ENCODE data around the gene SCN5A. TPM values are rescaled to one million over a fixed set of nuclear protein-coding genes. Genes with fewer than 3 reads are reported as not detected.
A peak's percentile ranks its signal among the peaks of the same experiment; 100 is the strongest.

The SCN5A gene
- total RNA-seq, 1 donor from 2014 or later, result 166 TPM

DNA sequence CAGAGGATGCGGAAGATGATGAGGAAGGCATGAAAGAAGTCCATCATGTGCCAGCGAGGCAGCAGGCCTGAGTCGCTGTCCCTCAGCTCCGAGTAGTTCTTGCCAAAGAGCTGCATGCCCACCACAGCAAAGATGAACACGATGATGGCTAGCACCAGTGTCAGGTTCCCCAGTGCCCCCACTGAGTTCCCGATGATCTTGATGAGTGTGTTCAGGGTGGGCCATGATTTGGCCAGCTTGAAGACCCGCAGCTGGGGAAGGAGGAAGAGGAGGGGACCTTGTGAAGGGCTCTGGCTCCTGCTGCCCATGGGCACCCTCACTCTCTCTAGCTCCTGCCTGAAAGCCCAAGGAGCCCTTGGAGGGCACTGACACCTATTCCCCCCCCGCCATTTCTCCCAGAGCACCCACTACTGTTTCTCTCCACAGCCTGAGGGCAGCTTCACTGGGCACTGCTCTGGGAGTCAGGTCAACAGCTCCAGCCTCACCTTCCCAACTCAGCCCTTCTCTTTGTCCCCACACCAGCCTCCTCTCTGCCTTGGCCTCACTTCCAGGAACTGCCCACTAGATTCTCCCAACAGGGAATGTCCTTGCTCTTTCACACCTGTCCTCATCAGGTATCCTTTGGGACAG is 63.6 kb downstream of the SCN5A start:
- DNase-seq (ENCODE audit: low spot score), result peak; percentile 54
- intact Hi-C loops (cut with DNase I), result no loop called here

DNA sequence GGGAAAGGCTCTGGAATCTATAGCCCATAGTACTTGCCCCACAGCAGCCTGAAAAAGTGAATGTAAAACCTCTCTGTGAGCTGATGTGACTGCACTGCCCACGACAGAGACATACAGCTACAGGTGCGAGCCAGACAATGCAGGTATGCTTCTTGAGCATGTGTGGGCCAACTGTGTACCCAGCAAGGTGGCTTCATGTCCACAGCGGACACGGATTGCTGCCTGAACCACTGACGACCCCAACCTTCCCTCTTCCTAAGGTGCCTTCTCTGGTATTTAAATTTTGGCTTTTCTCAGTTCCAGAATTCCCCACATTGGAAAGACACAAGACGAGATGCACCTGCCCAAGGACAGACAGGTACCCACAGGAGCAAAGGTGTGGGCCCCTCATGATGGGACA is 65.8 kb downstream of the SCN5A start:
- DNase-seq (ENCODE audit: low spot score), result peak; percentile 58
- intact Hi-C loops (cut with DNase I), result no loop called here

- intact Hi-C loops (cut with DNase I), result no loop called here
- peak; percentile 73 for DNase-seq (ENCODE audit: low spot score)
Measured at GRCh38 chr3:38582941-38583645, 66.4 kb downstream of the SCN5A start.

DNA sequence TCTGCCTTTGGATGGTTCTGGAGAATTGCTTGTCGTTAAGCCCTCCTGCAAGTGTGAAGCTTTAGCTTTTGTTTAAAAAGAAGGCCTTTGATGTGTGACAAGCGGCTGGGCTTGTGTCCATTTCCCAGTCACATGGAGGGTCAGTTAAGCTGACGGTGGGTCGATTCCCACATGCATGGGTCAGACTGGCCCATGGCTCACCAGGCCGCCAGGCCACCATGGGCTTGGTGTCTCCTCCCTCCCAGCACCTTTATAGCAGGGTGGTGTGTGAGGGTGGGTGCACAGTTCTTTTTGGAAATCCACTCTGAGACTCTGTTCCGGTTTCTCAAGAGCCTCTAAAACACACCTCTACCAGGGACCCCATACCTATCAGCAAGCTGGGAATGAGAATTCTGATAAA is 67.2 kb downstream of the SCN5A start:
- peak; percentile 56 for DNase-seq (ENCODE audit: low spot score)
- intact Hi-C loops (cut with DNase I), result no loop called here

GRCh38 chr3:38581774-38582173 is 67.7 kb downstream of the SCN5A start:
- DNase-seq (ENCODE audit: low spot score), result peak; percentile 59
- intact Hi-C loops (cut with DNase I), result loop anchor here (2.0 kb wide), 1 partner anchor 67 kb away; the partner anchor contains the start of gene SCN5A

DNA sequence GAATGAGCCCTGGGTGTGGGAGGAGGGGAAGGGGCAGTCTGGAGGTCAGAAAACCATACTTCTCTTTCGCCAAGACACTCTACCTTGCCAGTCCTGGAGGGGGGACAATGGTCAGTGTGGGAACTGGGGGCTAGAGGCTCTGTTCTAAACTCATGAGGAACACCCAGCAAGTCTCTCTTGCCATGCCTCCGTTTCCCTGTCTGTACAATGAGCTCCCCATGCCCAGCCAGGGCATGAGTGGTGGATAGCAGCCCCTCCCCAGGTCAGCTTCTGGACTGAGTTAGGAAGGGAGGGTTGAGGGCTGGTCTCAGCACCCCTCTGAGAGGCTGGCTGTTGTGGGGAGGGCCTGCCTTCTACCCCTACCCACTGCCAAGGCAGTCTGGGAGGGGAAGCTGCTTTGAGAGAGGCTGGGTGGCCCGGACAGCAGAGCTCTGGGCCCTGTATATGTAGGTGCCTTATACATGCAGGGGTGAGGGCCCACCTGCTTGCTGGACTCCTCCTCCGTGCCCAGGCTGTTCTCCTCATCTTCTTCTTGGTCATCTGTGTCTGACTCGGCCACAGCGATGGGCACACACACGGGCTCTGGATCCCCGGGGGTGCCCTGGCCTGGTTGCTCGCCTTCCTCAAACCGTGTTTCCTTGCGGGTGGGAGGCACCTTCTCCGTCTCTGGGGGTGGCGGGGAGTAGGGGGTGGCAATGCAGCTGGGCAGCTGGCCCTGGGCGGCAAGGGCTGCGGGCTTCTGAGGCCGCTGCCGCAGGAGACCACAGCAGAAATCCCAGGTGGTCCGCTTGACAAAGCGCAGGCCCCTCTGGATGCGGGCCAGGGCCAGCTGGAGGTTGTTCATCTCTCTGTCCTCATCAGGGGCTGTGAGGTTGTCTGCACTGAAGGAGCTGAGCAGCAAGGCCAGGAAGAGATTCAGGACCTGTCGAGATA is 68.8 kb downstream of the SCN5A start:
- intact Hi-C loops (cut with DNase I), result loop anchor here (2.0 kb wide), 1 partner anchor 68 kb away; the partner anchor contains the start of gene SCN5A
- peak; percentile 73 for DNase-seq (ENCODE audit: low spot score)

DNA sequence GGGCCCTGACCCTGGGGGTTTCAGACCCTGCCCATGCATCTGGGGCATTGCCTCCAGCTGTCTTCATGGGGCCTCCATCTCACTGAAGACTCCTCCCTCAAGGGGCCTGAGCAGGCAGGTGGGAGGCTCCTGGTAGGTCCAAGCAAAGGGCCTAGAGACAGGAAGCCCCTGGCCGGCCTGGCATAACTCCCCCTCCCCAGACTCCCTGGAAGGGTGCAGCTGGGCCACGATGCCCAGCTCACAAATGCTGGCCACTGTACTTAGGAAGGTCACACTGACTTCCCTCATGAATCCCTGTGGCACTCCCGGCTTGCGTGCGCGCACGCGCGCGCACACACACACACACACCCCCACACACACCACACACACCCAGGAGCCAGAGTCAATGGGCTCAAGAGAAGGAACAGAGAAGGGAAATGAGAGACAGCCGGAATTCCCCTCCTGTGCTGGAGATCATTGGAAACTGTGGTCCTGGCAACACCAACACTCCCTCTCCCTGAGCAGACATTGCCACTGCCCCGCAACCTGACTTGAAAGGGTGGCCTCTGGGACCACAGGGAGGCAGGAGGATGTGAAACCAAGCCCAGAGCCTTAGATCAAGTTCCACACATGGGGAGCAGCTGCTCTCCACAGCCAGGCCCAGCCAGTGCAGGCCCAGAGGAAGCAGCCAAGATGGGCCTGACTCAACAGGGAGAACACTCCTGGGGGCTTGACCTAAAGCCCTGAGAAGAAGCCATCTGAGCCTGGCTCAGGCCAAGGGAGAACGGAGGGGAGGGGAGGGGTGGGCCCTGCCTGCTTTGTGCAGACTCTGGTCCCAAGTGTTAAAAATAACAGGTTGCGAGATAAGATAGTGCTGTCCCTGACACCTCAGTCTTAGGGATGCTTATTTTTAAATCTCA is 69.7 kb downstream of the SCN5A start:
- intact Hi-C loops (cut with DNase I), result loop anchor here (1.0 to 2.0 kb wide), 2 partner anchors 35 to 69 kb away; partner anchors contain the start of gene SCN5A
- peak; percentile 78 for DNase-seq (ENCODE audit: low spot score)

GRCh38 chr3:38579141-38579540 is 70.3 kb downstream of the SCN5A start:
- intact Hi-C loops (cut with DNase I), result loop anchor here (1.0 kb wide), 1 partner anchor 35 kb away; no protein-coding TSS in a partner anchor
- peak; percentile 88 for DNase-seq (ENCODE audit: low spot score)

GRCh38 chr3:38578551-38578950 is 70.9 kb downstream of the SCN5A start:
- DNase-seq (ENCODE audit: low spot score), result peak; percentile 63
- intact Hi-C loops (cut with DNase I), result no loop called here

GRCh38 chr3:38578081-38578475 is 71.4 kb downstream of the SCN5A start:
- intact Hi-C loops (cut with DNase I), result no loop called here

DNA sequence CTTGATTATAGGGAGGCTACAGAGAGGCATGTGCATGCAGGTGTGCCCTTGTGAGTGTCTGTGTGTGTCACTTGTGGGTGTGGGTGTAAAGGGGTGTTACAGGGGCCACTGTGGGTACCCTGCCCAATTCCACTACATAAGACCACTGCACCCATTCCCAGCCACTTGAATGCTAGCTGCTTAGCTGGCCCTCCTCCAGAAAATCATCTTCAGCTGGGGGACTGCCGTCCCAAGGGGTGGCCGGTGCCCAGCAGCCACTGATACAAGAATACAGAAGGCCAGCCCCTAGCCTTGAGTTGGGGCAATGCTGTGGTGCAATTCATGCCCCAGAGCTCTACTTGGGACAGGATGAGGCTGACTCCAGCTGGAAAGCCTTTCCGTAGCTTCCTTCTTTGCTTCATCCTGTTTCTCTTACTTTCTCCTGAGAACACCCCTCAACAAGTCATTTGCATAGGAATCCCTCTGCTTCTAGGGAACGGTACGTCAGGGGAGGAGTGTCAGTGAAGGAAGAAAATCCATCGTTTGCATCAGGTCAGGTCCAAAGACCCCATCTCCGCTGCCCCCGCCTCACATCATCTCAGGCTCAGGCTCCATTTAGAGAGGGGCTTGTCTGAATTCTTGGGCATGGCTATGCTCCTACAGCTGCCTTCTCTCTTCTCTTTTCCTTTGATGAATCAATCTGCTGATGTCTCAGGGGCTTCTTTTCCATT is 72.0 kb downstream of the SCN5A start:
- intact Hi-C loops (cut with DNase I), result no loop called here
- DNase-seq (ENCODE audit: low spot score), result peak; percentile 63

More at GRCh38 chr3:38578081-38578475, 71.4 kb downstream of the SCN5A start:
- no peak for DNase-seq (ENCODE audit: low spot score)

DNA sequence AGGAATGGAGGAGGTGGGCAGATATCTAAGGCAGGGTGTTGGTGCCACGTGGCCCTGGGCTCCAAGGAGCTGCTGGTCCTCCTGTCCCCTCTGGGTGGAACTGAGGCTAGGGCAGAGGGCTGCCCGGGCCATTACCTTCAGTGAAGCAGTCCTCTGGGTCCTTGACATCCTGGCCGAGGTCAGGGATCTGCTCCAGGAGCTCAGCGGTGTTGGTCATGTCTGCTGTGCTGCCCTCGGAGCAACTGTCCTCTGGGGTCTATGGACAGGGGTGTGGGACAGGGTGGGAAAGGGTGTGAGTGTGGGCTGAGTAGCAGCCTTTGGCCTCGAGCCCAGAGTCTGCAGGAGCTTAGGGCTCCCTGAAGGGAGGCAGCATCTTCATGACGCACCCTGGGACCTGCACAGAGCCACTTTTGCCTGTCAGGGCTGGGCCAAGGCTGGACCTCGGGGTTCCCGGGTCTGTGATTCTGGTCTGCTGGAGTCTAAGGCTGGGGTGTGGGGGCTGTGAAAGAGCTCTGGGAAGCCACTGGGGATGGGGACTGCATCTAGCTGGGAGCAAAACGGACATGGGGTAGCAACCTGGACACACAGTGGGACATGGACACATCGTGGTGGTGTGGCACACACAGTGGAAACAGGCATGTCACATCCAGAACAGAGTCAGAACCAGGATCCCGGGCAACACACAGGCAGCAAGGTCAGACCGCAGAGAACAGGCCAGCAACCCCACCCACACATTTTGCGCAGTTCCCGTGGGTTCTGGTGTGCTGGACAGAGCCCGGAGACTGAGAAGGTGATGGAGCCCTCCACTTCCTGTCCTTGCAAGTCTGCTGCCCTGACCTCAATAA is 72.7 kb downstream of the SCN5A start:
- peak; percentile 69 for DNase-seq (ENCODE audit: low spot score)
- intact Hi-C loops (cut with DNase I), result no loop called here

GRCh38 chr3:38576131-38576525 is 73.4 kb downstream of the SCN5A start:
- intact Hi-C loops (cut with DNase I), result no loop called here
- no peak for DNase-seq (ENCODE audit: low spot score)

GRCh38 chr3:38575279-38575843 is 74.1 kb downstream of the SCN5A start:
- intact Hi-C loops (cut with DNase I), result no loop called here
- peak; percentile 53 for DNase-seq (ENCODE audit: low spot score)

DNA sequence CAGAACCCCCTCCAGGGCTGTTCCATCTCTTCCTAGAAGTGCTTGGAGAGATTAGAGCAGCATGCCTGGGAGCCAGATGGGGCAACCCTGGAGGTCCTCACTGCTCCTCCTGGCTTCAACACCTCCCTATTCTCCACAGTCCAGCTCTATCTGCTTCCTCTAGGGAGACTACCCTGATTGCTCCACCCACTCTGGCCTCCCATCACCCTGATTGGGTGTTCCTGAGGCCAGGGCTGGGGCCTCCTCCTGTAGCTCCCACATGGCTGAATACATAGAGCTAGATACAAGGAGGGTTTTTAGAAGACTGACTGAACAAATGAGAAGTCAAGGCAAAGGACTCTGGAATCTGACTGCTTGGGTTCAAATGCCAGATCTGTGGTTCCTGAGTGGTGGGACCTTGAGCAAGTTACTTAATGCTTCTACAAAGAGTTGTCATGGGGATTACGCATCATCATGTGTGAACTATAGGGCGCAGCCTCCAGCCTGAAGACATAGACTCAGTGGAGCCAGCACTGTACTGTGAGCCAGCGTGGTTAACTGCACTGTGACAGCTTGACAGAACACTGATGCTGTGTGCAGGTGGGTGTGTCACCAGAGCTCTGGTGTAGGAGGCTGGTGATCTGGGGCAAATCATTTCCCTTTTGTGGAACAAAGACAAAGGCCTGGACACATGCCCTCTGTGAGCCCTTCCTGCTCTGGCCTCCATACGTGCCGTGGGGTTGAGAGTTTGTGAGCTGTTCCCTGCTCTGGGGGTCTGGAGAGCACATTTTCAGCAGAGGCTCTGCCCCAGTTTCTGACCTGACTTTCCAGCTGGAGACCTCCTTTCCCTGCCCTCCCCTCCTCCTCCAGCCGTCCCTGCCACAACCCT is 74.8 kb downstream of the SCN5A start:
- intact Hi-C loops (cut with DNase I), result no loop called here
- DNase-seq (ENCODE audit: low spot score), result peak; percentile 47

DNA sequence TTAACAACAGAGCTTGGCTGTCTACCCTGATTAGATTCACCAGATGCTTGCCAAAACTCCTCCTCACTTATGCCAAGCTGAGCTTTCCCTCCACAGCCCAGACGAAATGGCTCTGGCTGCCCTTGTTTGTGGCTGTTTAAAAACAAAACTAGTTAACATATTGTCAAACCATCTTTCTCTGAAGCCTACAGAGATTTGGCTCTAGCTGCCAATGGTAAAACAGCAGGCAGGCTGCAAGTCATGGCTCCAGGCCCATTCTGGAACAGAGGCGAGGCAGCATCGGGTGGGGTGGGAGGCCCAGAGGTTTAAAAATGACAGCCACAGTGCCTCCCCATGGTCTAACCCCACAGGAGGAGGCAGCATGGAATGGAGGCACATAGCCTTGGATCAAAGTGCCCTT is 75.9 kb downstream of the SCN5A start:
- intact Hi-C loops (cut with DNase I), result no loop called here
- DNase-seq (ENCODE audit: low spot score), result peak; percentile 66
